Pancreas (tissue), 10 donors: ENCODE data around the gene TPH1. TPM values are rescaled to one million over a fixed set of nuclear protein-coding genes. Genes with fewer than 3 reads are reported as not detected.
"Not testable (repeated sequence)": the region's sequence is repeated elsewhere in the genome, so short reads cannot be mapped to it uniquely, and the experiment has no call there.

Source experiments
- ATAC-seq, 4 donors: fragments of 200-7000 bp; cut with Tn5 transposase; one replicate each; pipeline versions ENCODE4 v1.8.0 to v1.9.1; 2020; ENCODE audit warnings: mild to moderate bottlenecking in 4 of 4, moderate library complexity in 4 of 4
- DNase-seq, 6 donors: peaks; one replicate each; pipeline ENCODE4 v3.0.0-alpha.2; 2020
- FAIRE-seq: peaks from 2 replicates; lab custom pipeline; 2012; peaks lifted over from hg19 to GRCh38; lab: Jason Lieb, UNC
- H3K27ac ChIP-seq, 4 donors: fragments of 200-600 bp; sonication (generic); 1 replicate in 3 of 4; 2 replicates in 1 of 4; pipeline versions ENCODE4 v1.5.0 to v1.8.0; 2020
- H3K27me3 ChIP-seq, 4 donors: fragments of 200-600 bp; one replicate each; pipeline ENCODE4 v1.8.0; 2021
- H3K36me3 ChIP-seq, 3 donors: fragments of 200-600 bp; sonication (generic) in 1 of 3; one replicate each; pipeline versions ENCODE4 v1.5.0 to v1.8.0; 2020 to 2021
- H3K4me1 ChIP-seq, 3 donors: fragments of 200-600 bp; one replicate each; pipeline ENCODE4 v1.8.0; 2021
- H3K4me3 ChIP-seq, 4 donors: fragments of 200-600 bp; sonication (generic) in 2 of 4; one replicate each; pipeline versions ENCODE4 v1.5.0 to v1.8.0; 2020 to 2021
- H3K9me3 ChIP-seq, 4 donors: fragments of 200-600 bp; one replicate each; pipeline ENCODE4 v1.8.0; 2021
- WGBS, 2 donors: extraction: QIAGEN DNeasy Blood & Tissue Kit; methylation state at CpG; one replicate each; pipeline ENCODE4 v1.1.7; 2013; 5-methylcytosine and 5-hydroxymethylcytosine counted together
- intact Hi-C, 3 donors: fragments of 100-400 bp; cut with DNase I; formaldehyde crosslinking; loops; one replicate each; pipeline versions ENCODE4 v1.11.1 to v1.14.2; 2022
- polyA plus RNA-seq, 2 donors: library from polyadenylated mRNA; stranded (reverse); fragments of 200-250 nt; gene quantifications; one replicate each; pipeline ENCODE4 v1.2.3, GENCODE V29; 2013
- total RNA-seq, 6 donors: library from RNA; stranded (reverse); fragmentation: NEBNext Ultra II Directional in 4 of 6; extraction: Animal tissue kit (Norgen Biotek cat#: 25700) in 4 of 6; gene quantifications; one replicate each; pipeline versions ENCODE4 v1.2.1 to v1.2.4, GENCODE V29; 2021 to 2023
- TF ChIP-seq, protein P1 (sequence below), 4 donors: fragments of 200-600 bp; sonication (generic) in 3 of 4; IDR thresholded peaks; one replicate each; pipeline versions ENCODE4 v1.5.0 to v1.8.0; 2021; ENCODE audit warnings: antibody characterized with exemption in 4 of 4
- donor health status: healthy with polysubstance abuse.
- donor health status: DM: no; HTN: no; CAD: no; lungs with moderate emphysema.
- donor health status: DM: no; HTN: no; CAD: no.
- donor health status: control.
- donor health status: control.
- donor health status: Bipolar disorder and iron deficiency.
- donor health status: DM: yes; HTN: yes; CAD: no.
- donor health status: DM: no; HTN: no; CAD: no.
- donor health status: DM: no; HTN: no; CAD: no.
- donor health status: DM: yes; HTN: yes; CAD: no.

Gene TPH1
- total and polyA plus RNA-seq, 8 donors: 0.03 to 0.47 (median 0.17) TPM

DNA sequence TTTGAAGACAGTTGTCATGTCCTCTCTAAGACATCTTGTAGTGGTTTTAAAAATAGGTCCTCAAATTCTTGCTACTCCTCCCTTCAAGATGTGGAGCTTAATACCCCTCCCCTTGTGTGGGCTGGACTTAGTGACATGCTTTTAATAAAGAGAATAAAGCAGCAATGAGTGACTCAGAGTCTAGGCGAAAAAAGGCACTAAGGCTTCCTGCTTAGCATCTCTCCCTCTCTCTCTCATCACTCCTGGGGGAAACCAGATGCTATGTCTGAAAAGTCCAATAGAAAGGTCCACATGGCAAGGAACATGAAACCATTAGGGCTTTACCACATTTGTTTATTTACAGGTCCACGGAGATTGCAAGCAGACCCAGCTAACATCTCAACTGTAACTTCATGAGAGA is 44.9 kb downstream of the TPH1 start:
- ATAC-seq: no peak
- H3K9me3 ChIP-seq: no peaks in the 10 kb centered on the region
- H3K4me3 ChIP-seq: no peak overlapping the region
- H3K27ac ChIP-seq: no peak overlapping the region
- TF ChIP-seq, protein P1, sequence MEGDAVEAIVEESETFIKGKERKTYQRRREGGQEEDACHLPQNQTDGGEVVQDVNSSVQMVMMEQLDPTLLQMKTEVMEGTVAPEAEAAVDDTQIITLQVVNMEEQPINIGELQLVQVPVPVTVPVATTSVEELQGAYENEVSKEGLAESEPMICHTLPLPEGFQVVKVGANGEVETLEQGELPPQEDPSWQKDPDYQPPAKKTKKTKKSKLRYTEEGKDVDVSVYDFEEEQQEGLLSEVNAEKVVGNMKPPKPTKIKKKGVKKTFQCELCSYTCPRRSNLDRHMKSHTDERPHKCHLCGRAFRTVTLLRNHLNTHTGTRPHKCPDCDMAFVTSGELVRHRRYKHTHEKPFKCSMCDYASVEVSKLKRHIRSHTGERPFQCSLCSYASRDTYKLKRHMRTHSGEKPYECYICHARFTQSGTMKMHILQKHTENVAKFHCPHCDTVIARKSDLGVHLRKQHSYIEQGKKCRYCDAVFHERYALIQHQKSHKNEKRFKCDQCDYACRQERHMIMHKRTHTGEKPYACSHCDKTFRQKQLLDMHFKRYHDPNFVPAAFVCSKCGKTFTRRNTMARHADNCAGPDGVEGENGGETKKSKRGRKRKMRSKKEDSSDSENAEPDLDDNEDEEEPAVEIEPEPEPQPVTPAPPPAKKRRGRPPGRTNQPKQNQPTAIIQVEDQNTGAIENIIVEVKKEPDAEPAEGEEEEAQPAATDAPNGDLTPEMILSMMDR (IDR thresholded peaks at IDR 0.05): no peak
- no peak for FAIRE-seq
- intact Hi-C loops: no loop called here
- no peak for DNase-seq
- 85 to 87% methylated on average over 2 of the region's 2 CpGs for WGBS, 2 donors
- H3K4me1 ChIP-seq: no peaks in the 10 kb centered on the region
- H3K36me3 ChIP-seq: peaks cover 0 to 4% (median 0%) of the 10 kb centered on the region in 3 donors
- no peaks in the 10 kb centered on the region for H3K27me3 ChIP-seq

GRCh38 chr11:18000760-18001159 is 45.3 kb downstream of the TPH1 start:
- no peak for FAIRE-seq
- no peak overlapping the region for H3K4me3 ChIP-seq
- intact Hi-C loops: no loop called here
- no peaks in the 10 kb centered on the region for H3K27me3 ChIP-seq
- WGBS, 2 donors: 99 to 100% methylated on average over 1 of the region's 1 CpG
- ATAC-seq: no peak
- peaks cover 0 to 4% (median 0%) of the 10 kb centered on the region in 3 donors for H3K36me3 ChIP-seq
- no peaks in the 10 kb centered on the region for H3K4me1 ChIP-seq
- TF ChIP-seq, protein P1 (IDR thresholded peaks at IDR 0.05): no peak
- DNase-seq: no peak
- no peak overlapping the region for H3K27ac ChIP-seq
- no peaks in the 10 kb centered on the region for H3K9me3 ChIP-seq

DNA sequence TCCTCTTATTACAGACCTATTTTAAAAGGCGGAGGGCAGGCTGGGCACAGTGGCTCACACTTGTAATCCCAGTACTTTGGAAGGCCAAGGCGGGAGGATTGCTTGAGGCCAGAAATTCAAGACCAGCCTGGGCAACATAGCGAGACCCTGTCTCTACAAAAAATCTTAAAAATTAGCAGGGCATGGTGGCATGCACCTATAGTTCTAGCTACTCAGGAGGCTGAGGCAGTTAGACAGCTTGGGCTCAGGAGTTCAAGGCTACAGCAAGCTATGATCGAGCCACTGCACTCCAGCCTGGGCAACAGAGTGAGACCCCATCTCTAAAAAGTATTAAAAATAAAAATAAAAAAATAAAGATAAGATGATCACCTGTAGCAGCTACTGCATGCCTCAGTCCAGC is 45.9 kb downstream of the TPH1 start:
- H3K27me3 ChIP-seq, H3K36me3 ChIP-seq, H3K27ac ChIP-seq, DNase-seq, H3K9me3 ChIP-seq, ATAC-seq, intact Hi-C loops, H3K4me3 ChIP-seq, H3K4me1 ChIP-seq, FAIRE-seq: not testable (repeated sequence)
- WGBS, 2 donors: 94 to 98% methylated on average over 4 of the region's 4 CpGs

Other genes starting within 250 kb of the TPH1 start
- gene SERGEF, start 33.2 kb downstream of the TPH1 start, total RNA-seq: 10 to 100 TPM; 17.8 to 29.6 (median 24.0) TPM
- 100 to 1,000 TPM in 1 of 2 donors, 10 to 100 TPM in 1; 51.9 to 101 TPM for gene SERGEF, start 33.2 kb downstream of the TPH1 start, polyA plus RNA-seq
- gene SAAL1, start 59.8 kb upstream of the TPH1 start, total RNA-seq: 1 to 10 TPM; 4.6 to 7.4 (median 5.5) TPM
- gene SAAL1, start 59.8 kb upstream of the TPH1 start, polyA plus RNA-seq: 1 to 10 TPM; 7.0 to 8.8 TPM
- not detected for gene MRGPRX3, start 86.3 kb upstream of the TPH1 start, total RNA-seq
- not detected for gene MRGPRX3, start 86.3 kb upstream of the TPH1 start, polyA plus RNA-seq
- gene MRGPRX4, start 126.6 kb upstream of the TPH1 start, total RNA-seq: not detected
- gene MRGPRX4, start 126.6 kb upstream of the TPH1 start, polyA plus RNA-seq: not detected
- under 1 TPM in 1 of 6 donors, not detected in 5; 0.44 TPM for gene SAA4, start 190.5 kb upstream of the TPH1 start, total RNA-seq
- not detected for gene SAA4, start 190.5 kb upstream of the TPH1 start, polyA plus RNA-seq
- 10 to 100 TPM in 3 of 6 donors, under 1 TPM in 1, not detected in 2; 0.59 to 22.0 (median 16.8) TPM for gene SAA2, start 202.4 kb upstream of the TPH1 start, total RNA-seq
- gene SAA2, start 202.4 kb upstream of the TPH1 start, polyA plus RNA-seq: 1 to 10 TPM in 1 of 2 donors, under 1 TPM in 1; 0.49 to 3.3 TPM
- 10 to 100 TPM in 3 of 6 donors, 1 to 10 TPM in 2, under 1 TPM in 1; 0.67 to 77.9 (median 10.1) TPM for gene SAA1, start 220.0 kb upstream of the TPH1 start, total RNA-seq
- 10 to 100 TPM in 1 of 2 donors, 1 to 10 TPM in 1; 5.9 to 47.8 TPM for gene SAA1, start 220.0 kb upstream of the TPH1 start, polyA plus RNA-seq